Measurements from ENCODE around the gene MTO1. TPM values are rescaled to one million over a fixed set of nuclear protein-coding genes. Genes with fewer than 3 reads are reported as not detected.
"Not testable (repeated sequence)": the region's sequence is repeated elsewhere in the genome, so short reads cannot be mapped to it uniquely, and the experiment has no call there.

MTO1 gene
- total RNA-seq, 2 experiments from 2014 or later = 65.4 to 70.4 TPM

GRCh38 chr6:73521351-73521985, 59.9 kb downstream of the MTO1 start:
- peak overlapping the region; percentile 94 for H3K4me3 Mint-ChIP-seq
- peaks cover 35% of the 10 kb centered on the region for H3K36me3 Mint-ChIP-seq
- DNase-seq = peak; percentile 83
- POLR2A ChIA-PET = interaction anchor here (0.9 to 7.9 kb wide), 19 partner anchors 11 to 212 kb away, joined by 3 to 145 read pairs (median 6); partner anchors contain the start of genes CGAS, MTO1 and SLC17A5
- no peaks in the 10 kb centered on the region for H3K9me3 Mint-ChIP-seq
- peak overlapping the region; percentile 95 for H3K27ac Mint-ChIP-seq
- peaks cover 40% of the 10 kb centered on the region for H3K4me1 Mint-ChIP-seq
- H3K27me3 Mint-ChIP-seq = no peaks in the 10 kb centered on the region
- ATAC-seq (ENCODE audit: low read depth) = peak; percentile 43

- Mint-ChIP-seq H3K9me3 (no peaks in the 10 kb centered on the region), H3K27me3 (no peaks in the 10 kb centered on the region), H3K4me1 (peaks cover 29% of the 10 kb centered on the region), H3K27ac (peak overlapping the region; percentile 96), H3K36me3 (peaks cover 19% of the 10 kb centered on the region), H3K4me3 (peak overlapping the region; percentile 94)
- POLR2A ChIA-PET = interaction anchor here (0.6 to 7.9 kb wide), 10 partner anchors 8 to 134 kb away, joined by 3 to 145 read pairs (median 6); partner anchors contain the start of genes MTO1 and SLC17A5
- DNase-seq = peak; percentile 85
- ATAC-seq (ENCODE audit: low read depth) = peak; percentile 43
Observed at GRCh38 chr6:73523434-73524123, 62.0 kb downstream of the MTO1 start.

- Mint-ChIP-seq H3K27me3 (no peaks in the 10 kb centered on the region), H3K4me1 (peaks cover 16% of the 10 kb centered on the region), H3K4me3 (no peak overlapping the region), H3K27ac (no peak overlapping the region), H3K36me3 (no peaks in the 10 kb centered on the region), H3K9me3 (no peaks in the 10 kb centered on the region)
- no peak for ATAC-seq (ENCODE audit: low read depth)
- no peak for DNase-seq
- POLR2A ChIA-PET = interaction anchor here (7.9 kb wide), 1 partner anchor 61 kb away, joined by 145 read pairs; no protein-coding TSS in a partner anchor
Observed at GRCh38 chr6:73525546-73526330, 64.2 kb downstream of the MTO1 start.

GRCh38 chr6:73528897-73529296, 67.4 kb downstream of the MTO1 start:
- Mint-ChIP-seq H3K4me1 (peaks cover 6% of the 10 kb centered on the region), H3K9me3 (no peaks in the 10 kb centered on the region), H3K27ac (no peak overlapping the region), H3K36me3 (no peaks in the 10 kb centered on the region), H3K27me3 (peaks cover 3% of the 10 kb centered on the region), H3K4me3 (no peak overlapping the region)
- DNase-seq = no peak
- POLR2A ChIA-PET = no interaction called here
- no peak for ATAC-seq (ENCODE audit: low read depth)

GRCh38 chr6:73532293-73532692, 70.8 kb downstream of the MTO1 start:
- Mint-ChIP-seq H3K9me3 (no peaks in the 10 kb centered on the region), H3K4me1 (no peaks in the 10 kb centered on the region), H3K27ac (no peak overlapping the region), H3K27me3 (peaks cover 3% of the 10 kb centered on the region), H3K4me3 (no peak overlapping the region), H3K36me3 (no peaks in the 10 kb centered on the region)
- POLR2A ChIA-PET = interaction anchor here (1.1 to 1.2 kb wide), 2 partner anchors 11 to 18 kb away, joined by 3 read pairs; no protein-coding TSS in a partner anchor
- ATAC-seq (ENCODE audit: low read depth) (no peak), DNase-seq (no peak)

- DNase-seq = no peak
- Mint-ChIP-seq H3K27me3 (peaks cover 3% of the 10 kb centered on the region), H3K4me3 (no peak overlapping the region), H3K4me1 (no peaks in the 10 kb centered on the region), H3K9me3 (no peaks in the 10 kb centered on the region), H3K27ac (no peak overlapping the region), H3K36me3 (no peaks in the 10 kb centered on the region)
- POLR2A ChIA-PET = no interaction called here
- no peak for ATAC-seq (ENCODE audit: low read depth)
Observed at GRCh38 chr6:73534628-73535027, 73.1 kb downstream of the MTO1 start.

- no peak for DNase-seq
- Mint-ChIP-seq H3K36me3 (no peaks in the 10 kb centered on the region), H3K27me3 (peaks cover 3% of the 10 kb centered on the region), H3K9me3 (no peaks in the 10 kb centered on the region), H3K4me1 (no peaks in the 10 kb centered on the region), H3K4me3 (no peak overlapping the region), H3K27ac (no peak overlapping the region)
- ATAC-seq (ENCODE audit: low read depth) = no peak
- POLR2A ChIA-PET = interaction anchor here (0.6 to 0.8 kb wide), 2 partner anchors 20 to 32 kb away, joined by 3 to 4 read pairs; no protein-coding TSS in a partner anchor
Observed at GRCh38 chr6:73537677-73538076, 76.1 kb downstream of the MTO1 start.

- POLR2A ChIA-PET = interaction anchor here (0.8 kb wide), 1 partner anchor 21 kb away, joined by 4 read pairs; no protein-coding TSS in a partner anchor
- DNase-seq = no peak
- Mint-ChIP-seq H3K27ac (no peak overlapping the region), H3K9me3 (no peaks in the 10 kb centered on the region), H3K4me1 (no peaks in the 10 kb centered on the region), H3K27me3 (no peaks in the 10 kb centered on the region), H3K36me3 (no peaks in the 10 kb centered on the region), H3K4me3 (no peak overlapping the region)
- no peak for ATAC-seq (ENCODE audit: low read depth)
Observed at GRCh38 chr6:73538116-73538779, 76.7 kb downstream of the MTO1 start.

- H3K4me3 Mint-ChIP-seq; H3K27me3 Mint-ChIP-seq; H3K36me3 Mint-ChIP-seq; H3K4me1 Mint-ChIP-seq; DNase-seq; H3K27ac Mint-ChIP-seq; POLR2A ChIA-PET; H3K9me3 Mint-ChIP-seq; ATAC-seq (ENCODE audit: low read depth): not testable (repeated sequence)
Observed at GRCh38 chr6:73542481-73542880, 80.9 kb downstream of the MTO1 start.

- Mint-ChIP-seq H3K36me3 (no peaks in the 10 kb centered on the region), H3K27ac (no peak overlapping the region), H3K27me3 (peaks cover 2% of the 10 kb centered on the region), H3K4me1 (no peaks in the 10 kb centered on the region), H3K4me3 (no peak overlapping the region), H3K9me3 (no peaks in the 10 kb centered on the region)
- DNase-seq (no peak), ATAC-seq (ENCODE audit: low read depth) (no peak)
- POLR2A ChIA-PET = no interaction called here
Observed at GRCh38 chr6:73542891-73543290, 81.4 kb downstream of the MTO1 start.

GRCh38 chr6:73547036-73547435, 85.5 kb downstream of the MTO1 start:
- no peak for ATAC-seq (ENCODE audit: low read depth)
- POLR2A ChIA-PET = no interaction called here
- H3K27ac Mint-ChIP-seq = no peak overlapping the region
- H3K27me3 Mint-ChIP-seq = peaks cover 2% of the 10 kb centered on the region
- no peak for DNase-seq
- no peaks in the 10 kb centered on the region for H3K36me3 Mint-ChIP-seq
- H3K9me3 Mint-ChIP-seq = no peaks in the 10 kb centered on the region
- no peaks in the 10 kb centered on the region for H3K4me1 Mint-ChIP-seq
- no peak overlapping the region for H3K4me3 Mint-ChIP-seq

- POLR2A ChIA-PET = interaction anchor here (1.6 kb wide), 1 partner anchor 27 kb away, joined by 5 read pairs; no protein-coding TSS in a partner anchor
- peaks cover 2% of the 10 kb centered on the region for H3K27me3 Mint-ChIP-seq
Observed at GRCh38 chr6:73548458-73549446, 87.2 kb downstream of the MTO1 start.

More at GRCh38 chr6:73548458-73549446, 87.2 kb downstream of the MTO1 start:
- DNase-seq (no peak), ATAC-seq (ENCODE audit: low read depth) (no peak)
- Mint-ChIP-seq H3K27ac (no peak overlapping the region), H3K9me3 (no peaks in the 10 kb centered on the region), H3K36me3 (no peaks in the 10 kb centered on the region), H3K4me3 (no peak overlapping the region), H3K4me1 (no peaks in the 10 kb centered on the region)

All from activated naive CD8-positive, alpha-beta T cell treated with anti-CD3 and anti-CD28 coated beads, Interleukin-2, amount 10 ng/mL, durations not matched to agents 7 days and 5 days (primary cell).